H9 (cell line): ENCODE measurements around the gene SLC9A9. TPM values are rescaled to one million over a fixed set of nuclear protein-coding genes. Genes with fewer than 3 reads are reported as not detected.

Experiments used
- DNase-seq: peaks from one replicate; pipeline ENCODE4 v3.0.0-alpha.2; 2017
- H2AFZ ChIP-seq: one replicate; pipeline ENCODE4 v1.6.1; 2013; ENCODE audit warnings: mild to moderate bottlenecking, low read length, control low read depth, moderate library complexity
- H2AK5ac ChIP-seq: 2 replicates; pipeline ENCODE4 v1.6.1; 2013; ENCODE audit warnings: low read length, control low read depth, mixed read lengths; ENCODE audit not compliant: insufficient read length
- H2BK120ac ChIP-seq: one replicate; pipeline ENCODE4 v1.6.1; 2013; ENCODE audit warnings: low read depth, mild to moderate bottlenecking, low read length, control low read depth, inconsistent platforms; ENCODE audit not compliant: poor library complexity, severe bottlenecking
- H2BK12ac ChIP-seq: 2 replicates; pipeline ENCODE4 v1.6.1; 2013; ENCODE audit warnings: low read length, control low read depth, mixed read lengths, low read depth; ENCODE audit not compliant: insufficient read length
- H2BK15ac ChIP-seq: 2 replicates; pipeline ENCODE4 v1.6.1; 2013; ENCODE audit warnings: low read depth, low read length, control low read depth
- H2BK20ac ChIP-seq: one replicate; pipeline ENCODE4 v1.6.1; 2013; ENCODE audit warnings: low read depth, mild to moderate bottlenecking, low read length, control low read depth, inconsistent platforms; ENCODE audit not compliant: poor library complexity, severe bottlenecking
- H2BK5ac ChIP-seq: 2 replicates; pipeline ENCODE4 v1.6.1; 2013; ENCODE audit warnings: low read length, control low read depth, mixed read lengths; ENCODE audit not compliant: insufficient read length
- H3K14ac ChIP-seq: 2 replicates; pipeline ENCODE4 v1.6.1; 2013; ENCODE audit warnings: low read length, control low read depth; ENCODE audit not compliant: insufficient read depth
- H3K18ac ChIP-seq: 2 replicates; pipeline ENCODE4 v1.6.1; 2013; ENCODE audit warnings: low read depth, mild to moderate bottlenecking, mixed read lengths, low read length, control low read depth; ENCODE audit not compliant: insufficient read length
- H3K23ac ChIP-seq: 2 replicates; pipeline ENCODE4 v1.6.1; 2013; ENCODE audit warnings: low read length, control low read depth, mixed read lengths, low read depth; ENCODE audit not compliant: insufficient read length
- H3K23me2 ChIP-seq: 2 replicates; pipeline ENCODE4 v1.6.1; 2013; ENCODE audit warnings: low read depth, mild to moderate bottlenecking, mixed read lengths, low read length, control low read depth; ENCODE audit not compliant: insufficient read length, poor library complexity, severe bottlenecking
- H3K27ac ChIP-seq: 2 replicates; pipeline ENCODE4 v1.5.1; 2013; ENCODE audit warnings: low read length, control low read depth, mixed read lengths, low read depth; ENCODE audit not compliant: insufficient read length
- H3K27me3 ChIP-seq: 2 replicates; pipeline ENCODE4 v1.6.1; 2013; ENCODE audit warnings: low read length, control low read depth, inconsistent platforms; ENCODE audit not compliant: insufficient read depth
- H3K4ac ChIP-seq: 2 replicates; pipeline ENCODE4 v1.6.1; 2013; ENCODE audit warnings: low read depth, mild to moderate bottlenecking, control low read depth, inconsistent platforms, low read length, moderate library complexity
- H3K4me1 ChIP-seq: 2 replicates; pipeline ENCODE4 v1.6.1; 2013; ENCODE audit warnings: low read length, control low read depth, inconsistent platforms; ENCODE audit not compliant: insufficient read depth
- H3K4me2 ChIP-seq: 2 replicates; pipeline ENCODE4 v1.6.1; 2013; ENCODE audit warnings: low read length, control low read depth, mixed read lengths; ENCODE audit not compliant: insufficient read length, insufficient read depth
- H3K56ac ChIP-seq: 2 replicates; pipeline ENCODE4 v1.6.1; 2013; ENCODE audit warnings: low read depth, mild to moderate bottlenecking, mixed read lengths, low read length, control low read depth; ENCODE audit not compliant: insufficient read length
- H3K79me1 ChIP-seq: 2 replicates; pipeline ENCODE4 v1.6.1; 2013; ENCODE audit warnings: low read depth, mild to moderate bottlenecking, moderate library complexity, low read length, control low read depth, inconsistent platforms; ENCODE audit not compliant: insufficient read depth, poor library complexity, severe bottlenecking
- H3K79me2 ChIP-seq: 2 replicates; pipeline ENCODE4 v1.6.1; 2013; ENCODE audit warnings: low read length, control low read depth, inconsistent platforms; ENCODE audit not compliant: insufficient read depth
- H3K9ac ChIP-seq: 2 replicates; pipeline ENCODE4 v1.6.1; 2013; ENCODE audit warnings: low read length, control low read depth, mixed read lengths; ENCODE audit not compliant: insufficient read length; ENCODE audit errors: extremely low read depth
- H3K9me3 ChIP-seq: one replicate; pipeline ENCODE4 v1.6.1; 2013; ENCODE audit warnings: low read depth, low read length, inconsistent platforms; ENCODE audit not compliant: control insufficient read depth
- H3T11ph ChIP-seq: one replicate; pipeline ENCODE4 v1.6.1; 2013; ENCODE audit warnings: mild to moderate bottlenecking, low read length, control low read depth, inconsistent platforms
- H4K20me1 ChIP-seq: one replicate; pipeline ENCODE4 v1.6.1; 2013; ENCODE audit not compliant: control insufficient read depth, insufficient read length, insufficient read depth
- H4K5ac ChIP-seq: 2 replicates; pipeline ENCODE4 v1.6.1; 2013; ENCODE audit warnings: low read depth, mild to moderate bottlenecking, mixed read lengths, low read length, control low read depth; ENCODE audit not compliant: insufficient read length
- H4K8ac ChIP-seq: replicated peaks from 2 replicates; pipeline ENCODE4 v1.6.1; 2013; ENCODE audit warnings: low read length, control low read depth, mixed read lengths, low read depth; ENCODE audit not compliant: insufficient read length
- H4K91ac ChIP-seq: 2 replicates; pipeline ENCODE4 v1.6.1; 2013; ENCODE audit warnings: low read depth, mild to moderate bottlenecking, moderate library complexity, mixed read lengths, low read length, control low read depth; ENCODE audit not compliant: insufficient read length
- H3K27ac Mint-ChIP-seq, 3 experiments: 2 replicates in 2 of 3; 3 replicates in 1 of 3; pipeline ENCODE4 v1.8.0; 2020 to 2021; ENCODE audit warnings: mixed read lengths in 3 of 3, mild to moderate bottlenecking in 1 of 3, moderate library complexity in 1 of 3
- H3K27me3 Mint-ChIP-seq: 2 replicates; pipeline ENCODE4 v1.8.0; 2021; ENCODE audit warnings: low read depth, mild to moderate bottlenecking, moderate library complexity, mixed read lengths
- H3K36me3 Mint-ChIP-seq, 3 experiments: 2 replicates in 2 of 3; 3 replicates in 1 of 3; pipeline ENCODE4 v1.8.0; 2020 to 2021; ENCODE audit warnings: low read depth in 3 of 3, mixed read lengths in 3 of 3; ENCODE audit not compliant: insufficient read depth in 1 of 3
- H3K4me1 Mint-ChIP-seq, 2 experiments: 2 replicates each; pipeline ENCODE4 v1.8.0; 2020; ENCODE audit warnings: mixed read lengths in 2 of 2
- H3K4me3 Mint-ChIP-seq, 2 experiments: 2 replicates in 1 of 2; 3 replicates in 1 of 2; pipeline ENCODE4 v1.8.0; 2020 to 2021; ENCODE audit warnings: mild to moderate bottlenecking in 2 of 2, mixed read lengths in 2 of 2, moderate library complexity in 1 of 2
- H3K9me3 Mint-ChIP-seq, 2 experiments: 2 replicates in 1 of 2; 3 replicates in 1 of 2; pipeline ENCODE4 v1.8.0; 2020; ENCODE audit warnings: mild to moderate bottlenecking in 2 of 2, mixed read lengths in 2 of 2, moderate library complexity in 1 of 2
- CTCF ChIP-seq: fragments of 200-600 bp; sonication (generic); conservative IDR thresholded peaks from 3 replicates; pipeline ENCODE4 v1.8.0; 2021; ENCODE audit warnings: antibody characterized with exemption, mild to moderate bottlenecking
- WGBS: extraction: QIAGEN DNeasy Blood & Tissue Kit; methylation state at CpG from one replicate; pipeline ENCODE4 v1.1.7; 2013; ENCODE audit warnings: missing lambda C conversion rate, low lambda C conversion rate, mixed read lengths; ENCODE audit not compliant: insufficient read length; ENCODE audit errors: extremely low coverage; 5-methylcytosine and 5-hydroxymethylcytosine counted together
- total RNA-seq: library from RNA; stranded (reverse); gene quantifications from 2 replicates; pipeline ENCODE4 v1.2.1, GENCODE V29; 2021

The SLC9A9 gene
- total RNA-seq, 1 experiment from 2014 or later, result 0.35 TPM

- H3K4me2 ChIP-seq, result no peak overlapping the region
- no peaks in the 10 kb centered on the region for H3K27me3 ChIP-seq
- no peak overlapping the region for H3K9ac ChIP-seq
- H2BK12ac ChIP-seq, result no peak overlapping the region
- no CpG with 5 or more reads among the region's 2 CpGs for WGBS
- H3K23me2 ChIP-seq, result no peaks in the 10 kb centered on the region
- no peak overlapping the region for H3T11ph ChIP-seq
- H3K4ac ChIP-seq, result no peak overlapping the region
- no peaks in the 10 kb centered on the region for H4K20me1 ChIP-seq
- Mint-ChIP-seq H3K9me3 (no peaks in the 10 kb centered on the region), H3K36me3 (no peaks in the 10 kb centered on the region), H3K27me3 (no peaks in the 10 kb centered on the region), H3K4me3 (no peak overlapping the region), H3K27ac (no peak overlapping the region), H3K4me1 (peaks cover 3 to 8% of the 10 kb centered on the region in 2 experiments; a peak in 2 of 4 replicates)
- no peak for TF ChIP-seq CTCF
- H2BK5ac ChIP-seq, result no peak overlapping the region
- H3K27ac ChIP-seq, result no peak overlapping the region
- H4K5ac ChIP-seq, result no peak overlapping the region
- H3K79me2 ChIP-seq, result no peaks in the 10 kb centered on the region
- no peak for DNase-seq
- no peak overlapping the region for H4K91ac ChIP-seq
- no peak overlapping the region for H4K8ac ChIP-seq
- no peak overlapping the region for H2BK15ac ChIP-seq
- no peaks in the 10 kb centered on the region for H3K9me3 ChIP-seq
- H3K23ac ChIP-seq, result no peak overlapping the region
- no peak overlapping the region for H3K14ac ChIP-seq
- H2AFZ ChIP-seq, result no peak overlapping the region
- no peaks in the 10 kb centered on the region for H3K4me1 ChIP-seq
- no peaks in the 10 kb centered on the region for H3K79me1 ChIP-seq
- no peak overlapping the region for H2BK120ac ChIP-seq
- H3K56ac ChIP-seq, result no peak overlapping the region
- no peak overlapping the region for H2BK20ac ChIP-seq
- H3K18ac ChIP-seq, result no peak overlapping the region
- H2AK5ac ChIP-seq, result no peak overlapping the region
Measured at GRCh38 chr3:143261848-143262247, 586.4 kb downstream of the SLC9A9 start.
